ENCODE results near the gene TMEM132E. TPM values are rescaled to one million over a fixed set of nuclear protein-coding genes. Genes with fewer than 3 reads are reported as not detected.

TMEM132E gene
- total and polyA plus RNA-seq, 10 donors, result 0.09 to 0.79 (median 0.27) TPM

DNA sequence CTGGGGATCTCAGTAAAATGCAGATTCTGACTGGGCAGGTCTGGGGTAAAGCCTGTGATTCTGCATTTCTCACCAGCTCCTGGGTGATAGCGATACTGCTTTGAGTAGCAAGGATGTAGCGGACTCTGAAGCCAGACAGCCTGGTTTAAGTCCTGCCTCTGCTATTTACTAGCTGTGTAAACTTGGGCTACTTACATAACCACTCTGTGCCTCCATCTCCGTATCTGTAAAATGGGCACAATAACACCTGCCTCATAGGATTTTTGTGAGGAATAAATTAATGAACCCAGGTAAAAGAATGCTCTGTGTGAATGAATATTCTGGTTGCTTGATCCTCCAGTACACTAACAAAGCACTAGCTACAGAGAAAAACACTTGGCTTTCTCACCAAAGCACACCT is 54.4 kb downstream of the TMEM132E start:
- Histone ChIP-seq H3K9me3 (no peaks in the 10 kb centered on the region), H3K4me3 (no peak overlapping the region), H3K27me3 (replicated peaks in 1 of 7) (peaks cover 0 to 86% (median 17%) of the 10 kb centered on the region in 7 donors), H3K27ac (no peak overlapping the region), H3K4me1 (peaks cover 4 to 19% (median 16%) of the 10 kb centered on the region in 6 donors), H3K36me3 (no peaks in the 10 kb centered on the region)
- WGBS, 5 donors, result 82 to 98% (median 93%) methylated on average over 3 of the region's 3 CpGs
- DNase-seq, result no peak
- TF ChIP-seq, protein P1, sequence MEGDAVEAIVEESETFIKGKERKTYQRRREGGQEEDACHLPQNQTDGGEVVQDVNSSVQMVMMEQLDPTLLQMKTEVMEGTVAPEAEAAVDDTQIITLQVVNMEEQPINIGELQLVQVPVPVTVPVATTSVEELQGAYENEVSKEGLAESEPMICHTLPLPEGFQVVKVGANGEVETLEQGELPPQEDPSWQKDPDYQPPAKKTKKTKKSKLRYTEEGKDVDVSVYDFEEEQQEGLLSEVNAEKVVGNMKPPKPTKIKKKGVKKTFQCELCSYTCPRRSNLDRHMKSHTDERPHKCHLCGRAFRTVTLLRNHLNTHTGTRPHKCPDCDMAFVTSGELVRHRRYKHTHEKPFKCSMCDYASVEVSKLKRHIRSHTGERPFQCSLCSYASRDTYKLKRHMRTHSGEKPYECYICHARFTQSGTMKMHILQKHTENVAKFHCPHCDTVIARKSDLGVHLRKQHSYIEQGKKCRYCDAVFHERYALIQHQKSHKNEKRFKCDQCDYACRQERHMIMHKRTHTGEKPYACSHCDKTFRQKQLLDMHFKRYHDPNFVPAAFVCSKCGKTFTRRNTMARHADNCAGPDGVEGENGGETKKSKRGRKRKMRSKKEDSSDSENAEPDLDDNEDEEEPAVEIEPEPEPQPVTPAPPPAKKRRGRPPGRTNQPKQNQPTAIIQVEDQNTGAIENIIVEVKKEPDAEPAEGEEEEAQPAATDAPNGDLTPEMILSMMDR (IDR thresholded peaks at IDR 0.05 in 8 of 11, conservative IDR thresholded peaks at IDR 0.05 in 3 of 11), result no peak
- no peak for TF ChIP-seq POLR2A (IDR thresholded peaks at IDR 0.05)
- TF ChIP-seq POLR2AphosphoS5 (IDR thresholded peaks at IDR 0.05), result no peak
- intact Hi-C loops (cut with DNase I; ENCODE audit: low total_unique reads), result loop anchor here (10.0 kb wide), 1 partner anchor 209 kb away; no protein-coding TSS in a partner anchor

DNA sequence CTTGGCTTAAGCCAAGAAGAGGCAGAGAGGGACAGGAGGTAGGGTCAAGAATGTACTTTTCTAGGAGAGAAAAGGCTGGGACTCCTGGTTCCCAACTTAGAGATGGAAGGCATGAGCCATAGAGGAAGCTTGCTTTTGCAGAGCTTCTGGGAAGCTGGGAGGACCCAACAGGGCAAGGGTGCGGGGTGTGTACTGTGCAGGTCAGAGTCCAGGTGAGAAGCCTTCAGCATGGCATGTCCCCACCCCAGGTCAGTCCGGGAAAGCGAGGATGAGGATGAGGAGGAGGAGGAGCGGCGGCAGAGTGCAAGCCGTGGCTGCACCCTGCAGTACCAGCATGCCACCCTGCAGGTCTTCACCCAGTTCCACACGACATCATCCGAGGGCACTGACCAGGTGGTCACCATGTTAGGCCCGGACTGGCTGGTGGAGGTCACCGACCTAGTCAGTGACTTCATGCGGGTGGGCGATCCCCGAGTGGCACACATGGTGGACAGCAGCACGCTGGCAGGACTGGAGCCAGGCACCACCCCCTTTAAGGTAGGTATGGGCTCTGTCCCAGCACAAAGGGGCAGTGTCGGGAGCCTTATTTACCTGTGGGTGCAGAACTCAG is 55.3 kb downstream of the TMEM132E start:
- Histone ChIP-seq H3K36me3 (no peaks in the 10 kb centered on the region), H3K27ac (no peak overlapping the region), H3K4me3 (no peak overlapping the region), H3K27me3 (replicated peaks in 1 of 7) (peaks cover 0 to 86% (median 22%) of the 10 kb centered on the region in 7 donors), H3K9me3 (no peaks in the 10 kb centered on the region), H3K4me1 (peaks cover 4 to 19% (median 16%) of the 10 kb centered on the region in 6 donors)
- 85 to 90% (median 89%) methylated on average over 10 to 15 of the region's 15 CpGs for WGBS, 5 donors
- intact Hi-C loops (cut with DNase I; ENCODE audit: low total_unique reads), result loop anchor here (10.0 kb wide), 1 partner anchor 210 kb away; no protein-coding TSS in a partner anchor
- no peak for DNase-seq
- TF ChIP-seq POLR2AphosphoS5 (IDR thresholded peaks at IDR 0.05), result no peak
- no peak for TF ChIP-seq POLR2A (IDR thresholded peaks at IDR 0.05)
- TF ChIP-seq, protein P1 (IDR thresholded peaks at IDR 0.05 in 8 of 11, conservative IDR thresholded peaks at IDR 0.05 in 3 of 11), result no peak

DNA sequence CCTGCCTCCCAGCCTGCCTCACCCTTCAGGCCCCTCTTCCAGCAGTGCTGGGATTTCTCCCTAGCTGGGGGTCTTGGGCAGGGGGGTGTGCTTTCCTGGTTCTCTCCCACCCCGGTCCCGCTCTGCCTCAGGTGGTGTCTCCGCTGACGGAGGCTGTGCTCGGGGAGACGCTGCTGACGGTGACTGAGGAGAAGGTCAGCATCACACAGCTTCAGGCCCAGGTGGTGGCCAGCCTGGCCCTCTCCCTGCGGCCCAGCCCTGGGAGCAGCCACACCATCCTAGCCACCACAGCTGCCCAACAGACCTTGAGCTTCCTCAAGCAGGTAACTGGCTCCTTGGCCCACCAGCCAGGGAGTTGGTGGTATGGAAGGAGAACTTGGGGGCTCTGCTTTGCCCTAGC is 56.5 kb downstream of the TMEM132E start:
- H3K4me3 ChIP-seq, result no peak overlapping the region
- H3K27ac ChIP-seq, result no peak overlapping the region
- TF ChIP-seq, protein P1 (IDR thresholded peaks at IDR 0.05 in 8 of 11, conservative IDR thresholded peaks at IDR 0.05 in 3 of 11), result no peak
- TF ChIP-seq POLR2A (IDR thresholded peaks at IDR 0.05), result no peak
- TF ChIP-seq POLR2AphosphoS5 (IDR thresholded peaks at IDR 0.05), result no peak
- intact Hi-C loops (cut with DNase I; ENCODE audit: low total_unique reads), result loop anchor here (10.0 kb wide), 1 partner anchor 211 kb away; no protein-coding TSS in a partner anchor
- WGBS, 5 donors, result 90 to 94% (median 92%) methylated on average over 6 to 8 of the region's 8 CpGs
- peaks cover 0 to 89% (median 22%) of the 10 kb centered on the region in 7 donors for H3K27me3 ChIP-seq (replicated peaks in 1 of 7)
- no peak for DNase-seq
- no peaks in the 10 kb centered on the region for H3K9me3 ChIP-seq
- H3K36me3 ChIP-seq, result no peaks in the 10 kb centered on the region
- peaks cover 4 to 19% (median 16%) of the 10 kb centered on the region in 6 donors for H3K4me1 ChIP-seq

DNA sequence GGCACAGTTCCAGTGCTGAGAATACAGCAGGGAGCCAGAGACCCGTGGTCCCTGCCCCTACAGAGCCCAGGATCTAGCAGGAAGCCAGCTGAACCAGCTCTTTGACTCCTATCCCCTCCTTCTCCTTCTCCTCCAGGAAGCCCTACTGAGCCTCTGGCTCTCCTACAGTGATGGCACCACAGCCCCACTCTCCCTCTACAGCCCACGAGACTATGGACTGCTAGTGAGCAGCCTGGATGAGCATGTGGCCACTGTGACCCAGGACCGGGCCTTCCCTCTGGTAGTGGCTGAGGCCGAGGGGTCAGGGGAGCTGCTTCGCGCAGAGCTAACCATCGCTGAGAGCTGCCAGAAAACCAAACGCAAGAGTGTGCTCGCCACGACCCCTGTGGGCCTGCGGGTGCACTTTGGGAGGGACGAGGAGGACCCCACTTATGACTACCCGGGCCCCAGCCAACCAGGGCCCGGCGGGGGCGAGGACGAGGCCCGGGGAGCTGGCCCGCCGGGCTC is 57.7 kb downstream of the TMEM132E start:
- intact Hi-C loops (cut with DNase I; ENCODE audit: low total_unique reads), result loop anchor here (10.0 kb wide), 1 partner anchor 212 kb away; no protein-coding TSS in a partner anchor
- no peak for TF ChIP-seq POLR2A (IDR thresholded peaks at IDR 0.05)
- TF ChIP-seq, protein P1 (IDR thresholded peaks at IDR 0.05 in 8 of 11, conservative IDR thresholded peaks at IDR 0.05 in 3 of 11), result no peak
- TF ChIP-seq POLR2AphosphoS5 (IDR thresholded peaks at IDR 0.05), result no peak

More for the DNA sequence above, 57.7 kb downstream of the TMEM132E start:
- DNase-seq, result no peak
- no peaks in the 10 kb centered on the region for H3K36me3 ChIP-seq
- H3K27ac ChIP-seq, result no peak overlapping the region
- peaks cover 4 to 19% (median 16%) of the 10 kb centered on the region in 6 donors for H3K4me1 ChIP-seq
- H3K27me3 ChIP-seq (replicated peaks in 1 of 7), result peaks cover 0 to 87% (median 22%) of the 10 kb centered on the region in 7 donors
- H3K9me3 ChIP-seq, result no peaks in the 10 kb centered on the region
- 39 to 56% (median 41%) methylated on average over 11 to 20 of the region's 20 CpGs for WGBS, 5 donors
- H3K4me3 ChIP-seq, result peak overlapping the region in 6 of 8 donors; percentile 43 to 75 (median 51)
